ENCODE results near the gene LHX4. TPM values are rescaled to one million over a fixed set of nuclear protein-coding genes. Genes with fewer than 3 reads are reported as not detected.

LHX4 gene
- total and polyA plus RNA-seq, 7 donors, result 0.01 to 0.04 TPM; not detected in 5

DNA sequence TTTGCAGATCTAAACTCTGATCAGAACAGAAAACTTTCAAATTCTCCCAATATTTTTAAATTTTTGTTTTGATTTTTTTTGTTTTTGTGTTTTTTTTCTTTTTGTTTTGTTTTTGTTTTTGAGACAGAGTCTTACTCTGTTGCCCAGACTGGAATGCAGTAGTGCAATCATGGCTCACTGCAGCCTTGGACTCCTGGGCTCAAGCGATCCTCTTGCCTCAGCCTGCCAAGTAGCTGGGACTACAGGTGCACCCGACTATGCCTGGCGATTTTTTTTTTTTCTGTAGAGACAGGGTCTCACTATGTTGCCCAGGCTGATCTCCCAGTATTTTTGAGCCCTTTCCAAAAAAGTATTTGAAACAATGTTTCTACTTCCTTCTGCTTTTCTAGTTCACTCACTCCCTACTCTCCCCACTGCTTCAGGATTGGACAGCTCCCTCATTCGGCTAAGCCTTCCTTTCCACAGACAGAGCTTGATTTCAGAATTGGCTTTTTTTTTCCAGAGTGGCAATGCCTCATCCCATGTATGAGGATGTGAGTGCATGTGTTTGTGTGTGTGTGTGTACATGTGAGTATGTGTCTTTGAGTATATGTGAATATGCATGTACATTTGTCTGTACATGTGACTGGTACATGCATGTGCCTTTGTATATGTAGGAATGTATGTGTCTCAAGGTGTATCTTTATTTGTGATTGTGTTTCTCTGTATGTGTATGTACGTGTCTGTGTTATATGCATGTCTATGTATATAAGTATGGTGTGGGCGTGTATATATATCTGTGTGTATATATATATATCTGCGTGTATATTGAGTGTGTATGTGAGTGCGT, 11.9 kb downstream of the LHX4 start:
- Histone ChIP-seq H3K27ac (no peak overlapping the region), H3K4me3 (no peak overlapping the region), H3K36me3 (ENCODE audit: insufficient read depth in 1 of 2, low read depth in 1 of 2) (no peaks in the 10 kb centered on the region), H3K4me1 (no peaks in the 10 kb centered on the region), H3K9me3 (no peaks in the 10 kb centered on the region), H3K27me3 (ENCODE audit: insufficient read depth in 3 of 3, low read length in 2 of 3) (peaks cover 0 to 63% (median 9%) of the 10 kb centered on the region in 3 donors)
- 63 to 69% (median 64%) methylated on average over 8 of the region's 8 CpGs for WGBS, 3 donors
- no peak for TF ChIP-seq CTCF (IDR thresholded peaks at IDR 0.05)
- DNase-seq (no peak), ATAC-seq (no peak)
- intact Hi-C loops (cut with DNase I), result no loop called here

DNA sequence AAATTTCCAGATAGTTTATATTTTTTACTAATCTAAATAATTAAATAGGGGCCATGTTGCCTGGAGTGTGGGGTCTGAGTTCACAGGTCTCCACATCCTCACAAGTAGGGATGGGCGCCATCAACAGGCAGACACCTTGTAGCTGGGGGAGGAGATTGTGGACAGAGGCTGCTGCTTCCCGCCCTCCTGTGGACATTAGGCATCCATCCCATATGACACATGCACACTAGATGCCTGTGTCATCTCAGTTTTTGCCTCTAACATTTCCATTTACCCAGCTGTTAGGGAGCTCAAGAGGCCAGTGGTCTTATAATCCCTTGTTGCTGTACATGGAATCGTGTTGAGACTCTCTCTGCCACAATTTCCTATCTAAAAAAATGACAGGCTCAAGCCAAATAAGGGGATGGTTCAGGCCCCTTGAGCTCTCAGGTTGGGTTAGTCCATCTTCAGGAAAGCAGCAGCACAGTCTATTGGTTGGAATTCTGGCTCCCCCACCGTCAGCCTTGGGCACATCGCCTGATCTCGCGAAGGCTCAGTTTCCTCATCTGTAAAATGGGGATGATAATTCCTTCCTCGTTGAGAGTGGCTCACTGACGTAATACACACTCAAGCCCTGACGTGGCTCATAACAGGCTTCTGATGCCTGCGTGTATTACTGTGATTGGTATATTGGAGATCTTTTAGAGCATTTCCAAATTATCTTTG, 13.6 kb downstream of the LHX4 start:
- H3K27ac ChIP-seq, result no peak overlapping the region
- no peak overlapping the region for H3K4me3 ChIP-seq
- no peaks in the 10 kb centered on the region for H3K9me3 ChIP-seq
- DNase-seq (no peak), ATAC-seq (no peak)
- no peaks in the 10 kb centered on the region for H3K36me3 ChIP-seq (ENCODE audit: insufficient read depth in 1 of 2, low read depth in 1 of 2)
- no peak for TF ChIP-seq CTCF (IDR thresholded peaks at IDR 0.05)
- intact Hi-C loops (cut with DNase I), result loop anchor here in 1 of 2 donors (2.0 kb wide), 1 partner anchor 51 kb away; no protein-coding TSS in a partner anchor
- peaks cover 0 to 45% (median 5%) of the 10 kb centered on the region in 3 donors for H3K27me3 ChIP-seq (ENCODE audit: insufficient read depth in 3 of 3, low read length in 2 of 3)
- WGBS, 3 donors, result 85 to 86% (median 85%) methylated on average over 11 of the region's 11 CpGs
- H3K4me1 ChIP-seq, result no peaks in the 10 kb centered on the region

- ATAC-seq (no peak), DNase-seq (no peak)
- no peak overlapping the region for H3K27ac ChIP-seq
- H3K4me3 ChIP-seq, result no peak overlapping the region
- no peaks in the 10 kb centered on the region for H3K4me1 ChIP-seq
- WGBS, 3 donors, result 78 to 94% (median 78%) methylated on average over 6 of the region's 6 CpGs
- no peak for TF ChIP-seq CTCF (IDR thresholded peaks at IDR 0.05)
- H3K27me3 ChIP-seq (ENCODE audit: insufficient read depth in 3 of 3, low read length in 2 of 3), result peaks cover 0 to 33% (median 5%) of the 10 kb centered on the region in 3 donors
- intact Hi-C loops (cut with DNase I), result loop anchor here in 1 of 2 donors (2.0 kb wide), 1 partner anchor 52 kb away; no protein-coding TSS in a partner anchor
- H3K36me3 ChIP-seq (ENCODE audit: insufficient read depth in 1 of 2, low read depth in 1 of 2), result no peaks in the 10 kb centered on the region
- H3K9me3 ChIP-seq, result no peaks in the 10 kb centered on the region
Measured at GRCh38 chr1:180244840-180245239, 14.8 kb downstream of the LHX4 start.

GRCh38 chr1:180246579-180246978, 16.5 kb downstream of the LHX4 start:
- Histone ChIP-seq H3K27me3 (ENCODE audit: insufficient read depth in 3 of 3, low read length in 2 of 3) (peaks cover 0 to 19% (median 5%) of the 10 kb centered on the region in 3 donors), H3K4me1 (no peaks in the 10 kb centered on the region), H3K27ac (no peak overlapping the region), H3K36me3 (ENCODE audit: insufficient read depth in 1 of 2, low read depth in 1 of 2) (no peaks in the 10 kb centered on the region), H3K9me3 (no peaks in the 10 kb centered on the region), H3K4me3 (no peak overlapping the region)
- intact Hi-C loops (cut with DNase I), result no loop called here
- DNase-seq (peak in 1 of 2 donors; percentile 22), ATAC-seq (no peak)
- WGBS, 3 donors, result 92 to 95% (median 94%) methylated on average over 5 of the region's 5 CpGs
- TF ChIP-seq CTCF (IDR thresholded peaks at IDR 0.05), result no peak

Measured in psoas muscle (tissue), 8 donors.